NOMO-1 (cell line): ENCODE measurements around the gene FILIP1L.

Experiments
- DNase-seq, 2 experiments: peaks; one replicate each; lab custom pipeline; 2025; ENCODE audit not compliant: unreplicated experiment in 2 of 2; lab: John Stamatoyannopoulos, UW

FILIP1L gene

GRCh38 chr3:100114413-100115030 lies at the start of gene FILIP1L:
Gene FILIP1L, minus strand, starts transcription at chr3:100114501.
- DNase-seq = no peak

- DNase-seq = no peak
Measured at GRCh38 chr3:100163787-100164186, 49.5 kb upstream of the FILIP1L start.

- DNase-seq = no peak
Measured at GRCh38 chr3:100160521-100160920, 46.2 kb upstream of the FILIP1L start.

- no peak for DNase-seq
Measured at GRCh38 chr3:100159331-100160153, 45.2 kb upstream of the FILIP1L start.

- no peak for DNase-seq
Measured at GRCh38 chr3:100158918-100159330, 44.6 kb upstream of the FILIP1L start.

- DNase-seq = no peak
Measured at GRCh38 chr3:100157685-100158084, 43.4 kb upstream of the FILIP1L start.

GRCh38 chr3:100155590-100155989 lies 41.3 kb upstream of the FILIP1L start:
- no peak for DNase-seq

GRCh38 chr3:100155128-100155527 lies 40.8 kb upstream of the FILIP1L start:
- peak in 1 of 2 experiments; percentile 4 for DNase-seq

GRCh38 chr3:100154171-100154570 lies 39.9 kb upstream of the FILIP1L start:
- DNase-seq = no peak

- DNase-seq = peak; percentile 4 to 11
Measured at GRCh38 chr3:100151024-100151707, 36.9 kb upstream of the FILIP1L start.

- no peak for DNase-seq
Measured at GRCh38 chr3:100150473-100150872, 36.2 kb upstream of the FILIP1L start.

- DNase-seq = no peak
Measured at GRCh38 chr3:100149713-100150415, 35.6 kb upstream of the FILIP1L start.

- no peak for DNase-seq
Measured at GRCh38 chr3:100149130-100149529, 34.8 kb upstream of the FILIP1L start.

- peak; percentile 2 to 4 for DNase-seq
Measured at GRCh38 chr3:100144255-100144866, 30.1 kb upstream of the FILIP1L start.

- DNase-seq = no peak
Measured at GRCh38 chr3:100141586-100141985, 27.3 kb upstream of the FILIP1L start.

- no peak for DNase-seq
Measured at GRCh38 chr3:100140976-100141375, 26.7 kb upstream of the FILIP1L start.

GRCh38 chr3:100136921-100137320 lies 22.6 kb upstream of the FILIP1L start:
- no peak for DNase-seq

GRCh38 chr3:100131241-100131640 lies 16.9 kb upstream of the FILIP1L start:
- peak; percentile 24 to 56 for DNase-seq

GRCh38 chr3:100129941-100130340 lies 15.6 kb upstream of the FILIP1L start:
- peak; percentile 14 to 40 for DNase-seq

GRCh38 chr3:100128565-100128964 lies 14.3 kb upstream of the FILIP1L start:
- no peak for DNase-seq

- DNase-seq = no peak
Measured at GRCh38 chr3:100127792-100128191, 13.5 kb upstream of the FILIP1L start.
